WTC11 (cell line): ENCODE measurements around the gene SH3BP5. TPM values are rescaled to one million over a fixed set of nuclear protein-coding genes. Genes with fewer than 3 reads are reported as not detected.

Source experiments
- ATAC-seq: fragments of 200-7000 bp; cut with Tn5 transposase; 2 replicates; pipeline ENCODE4 v1.10.0; 2021; ENCODE audit warnings: mild to moderate bottlenecking, moderate library complexity
- CTCF ChIA-PET: fragments of 300-600 bp; sonication (Branson Sonifier 250); formaldehyde crosslinking; loops from one replicate; lab custom pipeline; 2021; ENCODE audit warnings: antibody characterized with exemption; lab: Charles Lee
- POLR2A ChIA-PET: fragments of 350-600 bp; sonication (Branson Sonifier 250); formaldehyde crosslinking; loops from one replicate; lab custom pipeline; 2021; ENCODE audit warnings: antibody characterized with exemption; lab: Charles Lee
- DNase-seq: peaks from one replicate; pipeline ENCODE4 v3.0.0; 2021; ENCODE audit warnings: low spot score
- H3K27ac Mint-ChIP-seq: 2 replicates; pipeline ENCODE4 v1.8.0; 2021; ENCODE audit warnings: mixed read lengths
- H3K27me3 Mint-ChIP-seq: 2 replicates; pipeline ENCODE4 v1.8.0; 2021; ENCODE audit warnings: low read depth, mild to moderate bottlenecking, moderate library complexity, mixed read lengths
- H3K36me3 Mint-ChIP-seq: 2 replicates; pipeline ENCODE4 v1.8.0; 2021; ENCODE audit warnings: mixed read lengths
- H3K4me1 Mint-ChIP-seq: 2 replicates; pipeline ENCODE4 v1.8.0; 2022; ENCODE audit warnings: mixed read lengths
- H3K4me3 Mint-ChIP-seq: 2 replicates; pipeline ENCODE4 v1.8.0; 2021; ENCODE audit warnings: mild to moderate bottlenecking, moderate library complexity, mixed read lengths
- H3K9me3 Mint-ChIP-seq: 2 replicates; pipeline ENCODE4 v1.8.0; 2021; ENCODE audit warnings: mixed read lengths
- ELF4 ChIP-seq: sonication (generic); formaldehyde crosslinking; IDR thresholded peaks from 2 replicates; pipeline ENCODE4 v1.8.1; 2022; ENCODE audit warnings: low read depth, mild to moderate bottlenecking, moderate library complexity, missing genetic modification reagents
- HMGA2 ChIP-seq: fragments of 250-450 bp; sonication (Bioruptor Pico); IDR thresholded peaks from 2 replicates; pipeline ENCODE4 v1.4.0; 2021; ENCODE audit warnings: mild to moderate bottlenecking, moderate library complexity
- NR2C2 ChIP-seq: sonication (generic); formaldehyde crosslinking; IDR thresholded peaks from 2 replicates; pipeline ENCODE4 v1.8.0; 2022; ENCODE audit warnings: mild to moderate bottlenecking, missing genetic modification reagents
- NR3C1 ChIP-seq: sonication (generic); formaldehyde crosslinking; conservative IDR thresholded peaks from 2 replicates; pipeline ENCODE4 v1.8.1; 2023; ENCODE audit warnings: low read depth, mild to moderate bottlenecking, missing genetic modification reagents
- ZNF317 ChIP-seq: sonication (generic); formaldehyde crosslinking; IDR thresholded peaks from 2 replicates; pipeline ENCODE4 v1.8.1; 2023; ENCODE audit warnings: low read depth, mild to moderate bottlenecking, moderate library complexity, missing genetic modification reagents, borderline replicate concordance
- total RNA-seq: library from RNA; stranded (reverse); gene quantifications from 3 replicates; pipeline ENCODE4 v1.2.3, GENCODE V29; 2021
- TF ChIP-seq, protein P1 (sequence below): sonication (generic); formaldehyde crosslinking; IDR thresholded peaks from 2 replicates; pipeline ENCODE4 v1.8.0; 2022; ENCODE audit warnings: mild to moderate bottlenecking, missing genetic modification reagents
- TF ChIP-seq, protein P2 (sequence below): fragments of 250-450 bp; sonication (Bioruptor Pico); IDR thresholded peaks from 2 replicates; pipeline ENCODE4 v1.8.0; 2021; ENCODE audit warnings: mild to moderate bottlenecking
- TF ChIP-seq, protein P3 (sequence below): sonication (generic); formaldehyde crosslinking; IDR thresholded peaks from 2 replicates; pipeline ENCODE4 v1.8.0; 2022; ENCODE audit warnings: mild to moderate bottlenecking, missing genetic modification reagents
- TF ChIP-seq, protein P4 (sequence below): sonication (generic); formaldehyde crosslinking; IDR thresholded peaks from 2 replicates; pipeline ENCODE4 v1.8.0; 2023; ENCODE audit warnings: missing genetic modification reagents
- TF ChIP-seq, protein P5 (sequence below): sonication (generic); formaldehyde crosslinking; IDR thresholded peaks from 2 replicates; pipeline ENCODE4 v1.8.1; 2022; ENCODE audit warnings: low read depth, missing genetic modification reagents, borderline replicate concordance
- TF ChIP-seq, protein P6 (sequence below): sonication (generic); formaldehyde crosslinking; conservative IDR thresholded peaks from 2 replicates; pipeline ENCODE4 v1.8.1; 2023; ENCODE audit warnings: mild to moderate bottlenecking, low read depth, missing genetic modification reagents, moderate library complexity

Gene SH3BP5
- total RNA-seq, 1 experiment from 2014 or later: 7.2 TPM

DNA sequence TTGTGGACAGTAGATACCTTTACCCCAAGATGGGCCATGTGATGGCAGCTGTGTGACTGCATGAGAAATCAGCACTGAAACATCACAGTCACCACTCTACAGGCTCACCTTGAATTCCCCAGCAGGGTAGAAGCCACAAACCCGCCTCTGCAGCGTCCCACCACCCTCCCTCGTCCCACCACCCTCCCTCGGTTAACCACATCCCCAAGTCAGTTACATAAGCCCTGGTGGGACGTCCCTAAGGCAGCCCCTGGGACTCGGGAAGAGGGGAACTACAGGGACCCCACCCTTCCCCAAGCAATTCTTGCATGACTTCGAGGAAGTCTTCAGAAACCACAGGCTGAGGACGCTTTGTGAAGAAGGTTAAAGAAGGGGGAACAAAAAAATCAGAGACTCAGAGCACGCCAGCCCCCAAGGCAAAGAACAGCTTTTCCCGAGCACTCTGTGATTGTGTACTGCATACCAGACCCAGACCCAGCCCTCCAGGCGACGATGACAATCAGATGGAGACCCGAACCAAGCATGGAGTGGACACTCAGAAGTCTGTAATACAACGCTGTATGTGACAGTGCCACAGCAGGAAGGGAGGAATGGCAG is 60.5 kb downstream of the SH3BP5 start (continued):
- TF ChIP-seq, protein P1, sequence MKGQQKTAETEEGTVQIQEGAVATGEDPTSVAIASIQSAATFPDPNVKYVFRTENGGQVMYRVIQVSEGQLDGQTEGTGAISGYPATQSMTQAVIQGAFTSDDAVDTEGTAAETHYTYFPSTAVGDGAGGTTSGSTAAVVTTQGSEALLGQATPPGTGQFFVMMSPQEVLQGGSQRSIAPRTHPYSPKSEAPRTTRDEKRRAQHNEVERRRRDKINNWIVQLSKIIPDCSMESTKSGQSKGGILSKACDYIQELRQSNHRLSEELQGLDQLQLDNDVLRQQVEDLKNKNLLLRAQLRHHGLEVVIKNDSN (CRISPR knock-in tag): no peak
- TF ChIP-seq, protein P2, sequence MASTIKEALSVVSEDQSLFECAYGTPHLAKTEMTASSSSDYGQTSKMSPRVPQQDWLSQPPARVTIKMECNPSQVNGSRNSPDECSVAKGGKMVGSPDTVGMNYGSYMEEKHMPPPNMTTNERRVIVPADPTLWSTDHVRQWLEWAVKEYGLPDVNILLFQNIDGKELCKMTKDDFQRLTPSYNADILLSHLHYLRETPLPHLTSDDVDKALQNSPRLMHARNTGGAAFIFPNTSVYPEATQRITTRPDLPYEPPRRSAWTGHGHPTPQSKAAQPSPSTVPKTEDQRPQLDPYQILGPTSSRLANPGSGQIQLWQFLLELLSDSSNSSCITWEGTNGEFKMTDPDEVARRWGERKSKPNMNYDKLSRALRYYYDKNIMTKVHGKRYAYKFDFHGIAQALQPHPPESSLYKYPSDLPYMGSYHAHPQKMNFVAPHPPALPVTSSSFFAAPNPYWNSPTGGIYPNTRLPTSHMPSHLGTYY (CRISPR knock-in tag): no peak
- no peak for TF ChIP-seq ELF4 (CRISPR knock-in tag)
- no peak for TF ChIP-seq ZNF317 (CRISPR knock-in tag)
- TF ChIP-seq, protein P3, sequence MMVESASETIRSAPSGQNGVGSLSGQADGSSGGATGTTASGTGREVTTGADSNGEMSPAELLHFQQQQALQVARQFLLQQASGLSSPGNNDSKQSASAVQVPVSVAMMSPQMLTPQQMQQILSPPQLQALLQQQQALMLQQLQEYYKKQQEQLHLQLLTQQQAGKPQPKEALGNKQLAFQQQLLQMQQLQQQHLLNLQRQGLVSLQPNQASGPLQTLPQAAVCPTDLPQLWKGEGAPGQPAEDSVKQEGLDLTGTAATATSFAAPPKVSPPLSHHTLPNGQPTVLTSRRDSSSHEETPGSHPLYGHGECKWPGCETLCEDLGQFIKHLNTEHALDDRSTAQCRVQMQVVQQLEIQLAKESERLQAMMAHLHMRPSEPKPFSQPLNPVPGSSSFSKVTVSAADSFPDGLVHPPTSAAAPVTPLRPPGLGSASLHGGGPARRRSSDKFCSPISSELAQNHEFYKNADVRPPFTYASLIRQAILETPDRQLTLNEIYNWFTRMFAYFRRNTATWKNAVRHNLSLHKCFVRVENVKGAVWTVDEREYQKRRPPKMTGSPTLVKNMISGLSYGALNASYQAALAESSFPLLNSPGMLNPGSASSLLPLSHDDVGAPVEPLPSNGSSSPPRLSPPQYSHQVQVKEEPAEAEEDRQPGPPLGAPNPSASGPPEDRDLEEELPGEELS (CRISPR knock-in tag): no peak
- no peak for TF ChIP-seq NR3C1 (CRISPR knock-in tag)
- TF ChIP-seq, protein P4, sequence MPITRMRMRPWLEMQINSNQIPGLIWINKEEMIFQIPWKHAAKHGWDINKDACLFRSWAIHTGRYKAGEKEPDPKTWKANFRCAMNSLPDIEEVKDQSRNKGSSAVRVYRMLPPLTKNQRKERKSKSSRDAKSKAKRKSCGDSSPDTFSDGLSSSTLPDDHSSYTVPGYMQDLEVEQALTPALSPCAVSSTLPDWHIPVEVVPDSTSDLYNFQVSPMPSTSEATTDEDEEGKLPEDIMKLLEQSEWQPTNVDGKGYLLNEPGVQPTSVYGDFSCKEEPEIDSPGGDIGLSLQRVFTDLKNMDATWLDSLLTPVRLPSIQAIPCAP (CRISPR knock-in tag): no peak

DNA sequence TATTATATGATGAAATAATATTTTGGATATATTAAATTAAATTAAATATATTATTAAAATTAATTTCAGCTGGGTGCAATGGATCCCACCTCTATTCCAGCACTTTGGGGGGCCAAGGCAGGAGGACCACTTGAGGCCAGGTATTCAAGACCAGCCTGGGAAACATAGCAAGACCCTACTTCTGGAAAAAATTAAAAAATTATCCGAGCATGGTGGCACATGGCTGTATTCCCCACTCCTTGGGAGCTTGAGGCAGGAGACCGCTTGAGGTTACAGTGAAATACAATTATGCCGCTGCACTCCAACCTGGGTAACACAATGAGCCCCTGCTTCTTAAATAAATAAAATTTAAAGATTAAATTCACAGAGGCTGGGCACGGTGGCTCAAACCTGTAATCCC is 61.4 kb downstream of the SH3BP5 start:
- ChIA-PET POLR2A (no interaction called here), CTCF (no interaction called here)
- Mint-ChIP-seq H3K4me3 (no peak overlapping the region), H3K36me3 (no peaks in the 10 kb centered on the region), H3K27me3 (no peaks in the 10 kb centered on the region; the same call in 1 of the 2 replicates), H3K4me1 (no peaks in the 10 kb centered on the region), H3K27ac (no peak overlapping the region), H3K9me3 (no peaks in the 10 kb centered on the region)
- no peak for ATAC-seq
- TF ChIP-seq, protein P5, sequence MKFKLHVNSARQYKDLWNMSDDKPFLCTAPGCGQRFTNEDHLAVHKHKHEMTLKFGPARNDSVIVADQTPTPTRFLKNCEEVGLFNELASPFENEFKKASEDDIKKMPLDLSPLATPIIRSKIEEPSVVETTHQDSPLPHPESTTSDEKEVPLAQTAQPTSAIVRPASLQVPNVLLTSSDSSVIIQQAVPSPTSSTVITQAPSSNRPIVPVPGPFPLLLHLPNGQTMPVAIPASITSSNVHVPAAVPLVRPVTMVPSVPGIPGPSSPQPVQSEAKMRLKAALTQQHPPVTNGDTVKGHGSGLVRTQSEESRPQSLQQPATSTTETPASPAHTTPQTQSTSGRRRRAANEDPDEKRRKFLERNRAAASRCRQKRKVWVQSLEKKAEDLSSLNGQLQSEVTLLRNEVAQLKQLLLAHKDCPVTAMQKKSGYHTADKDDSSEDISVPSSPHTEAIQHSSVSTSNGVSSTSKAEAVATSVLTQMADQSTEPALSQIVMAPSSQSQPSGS (CRISPR knock-in tag): no peak
- no peak for TF ChIP-seq NR2C2 (CRISPR knock-in tag)
- TF ChIP-seq HMGA2 (CRISPR knock-in tag): peak; percentile 89; the same call in 1 of the 2 replicates
- TF ChIP-seq, protein P6, sequence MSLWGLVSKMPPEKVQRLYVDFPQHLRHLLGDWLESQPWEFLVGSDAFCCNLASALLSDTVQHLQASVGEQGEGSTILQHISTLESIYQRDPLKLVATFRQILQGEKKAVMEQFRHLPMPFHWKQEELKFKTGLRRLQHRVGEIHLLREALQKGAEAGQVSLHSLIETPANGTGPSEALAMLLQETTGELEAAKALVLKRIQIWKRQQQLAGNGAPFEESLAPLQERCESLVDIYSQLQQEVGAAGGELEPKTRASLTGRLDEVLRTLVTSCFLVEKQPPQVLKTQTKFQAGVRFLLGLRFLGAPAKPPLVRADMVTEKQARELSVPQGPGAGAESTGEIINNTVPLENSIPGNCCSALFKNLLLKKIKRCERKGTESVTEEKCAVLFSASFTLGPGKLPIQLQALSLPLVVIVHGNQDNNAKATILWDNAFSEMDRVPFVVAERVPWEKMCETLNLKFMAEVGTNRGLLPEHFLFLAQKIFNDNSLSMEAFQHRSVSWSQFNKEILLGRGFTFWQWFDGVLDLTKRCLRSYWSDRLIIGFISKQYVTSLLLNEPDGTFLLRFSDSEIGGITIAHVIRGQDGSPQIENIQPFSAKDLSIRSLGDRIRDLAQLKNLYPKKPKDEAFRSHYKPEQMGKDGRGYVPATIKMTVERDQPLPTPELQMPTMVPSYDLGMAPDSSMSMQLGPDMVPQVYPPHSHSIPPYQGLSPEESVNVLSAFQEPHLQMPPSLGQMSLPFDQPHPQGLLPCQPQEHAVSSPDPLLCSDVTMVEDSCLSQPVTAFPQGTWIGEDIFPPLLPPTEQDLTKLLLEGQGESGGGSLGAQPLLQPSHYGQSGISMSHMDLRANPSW (CRISPR knock-in tag): no peak
- DNase-seq: no peak
